ENCODE measurements around the gene SOCS2. TPM values are rescaled to one million over a fixed set of nuclear protein-coding genes. Genes with fewer than 3 reads are reported as not detected.

Gene SOCS2
- total RNA-seq, 1 experiment from 2014 or later = 20.2 TPM

Other genes starting within 250 kb of the SOCS2 start
- gene NUDT4, start 194.8 kb upstream of the SOCS2 start, total RNA-seq (2014; rRNA removed; shearing (Covaris generic)) = 45.0 and 50.0 TPM in 2 replicates
- gene UBE2N, start 130.7 kb upstream of the SOCS2 start, total RNA-seq (2014; rRNA removed; shearing (Covaris generic)) = 130 and 223 TPM in 2 replicates
- 151 and 194 TPM in 2 replicates for gene MRPL42, start 105.2 kb upstream of the SOCS2 start, total RNA-seq (2014; rRNA removed; shearing (Covaris generic))
- gene CRADD, start 104.7 kb downstream of the SOCS2 start, total RNA-seq (2014; rRNA removed; shearing (Covaris generic)) = 12.6 and 16.9 TPM in 2 replicates